Measurements from ENCODE around the gene SCLY.

SCLY gene

DNA sequence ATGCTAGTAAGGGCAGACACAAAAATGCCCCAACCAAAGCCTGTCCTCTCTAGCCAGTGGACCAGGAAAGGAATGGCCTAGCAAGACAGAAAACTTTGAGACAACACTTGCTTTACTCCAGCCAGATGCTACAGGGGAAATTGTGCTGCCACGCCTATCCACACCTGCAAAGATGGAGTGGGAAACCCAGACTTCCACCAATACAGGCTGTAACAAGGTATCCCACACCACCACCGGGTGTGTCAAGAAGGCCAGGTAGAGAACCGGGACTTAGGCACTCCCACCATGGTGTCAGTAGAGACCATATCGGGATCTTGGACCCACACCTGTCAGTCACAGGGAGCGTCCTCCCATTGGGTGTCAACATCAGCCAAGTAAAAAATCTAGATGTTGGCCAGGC is 23.1 kb downstream of the SCLY start:
- no peaks in the 10 kb centered on the region for H3K9me3 ChIP-seq (ENCODE audit: control insufficient read depth in 2 of 2, low read length in 2 of 2)
- H3K36me3 ChIP-seq (ENCODE audit: control insufficient read depth in 2 of 2, insufficient read depth in 2 of 2, low read length in 2 of 2) = peaks cover 25 to 26% of the 10 kb centered on the region in 2 donors
- no peaks in the 10 kb centered on the region for H3K27me3 ChIP-seq (ENCODE audit: control insufficient read depth in 2 of 2, insufficient read depth in 2 of 2, low read length in 2 of 2)
- H3K27ac ChIP-seq (ENCODE audit: low read depth in 2 of 2, low read length in 2 of 2) = no peak overlapping the region
- no peak overlapping the region for H3K4me3 ChIP-seq (ENCODE audit: low read length in 2 of 2)
- H3K9ac ChIP-seq (ENCODE audit: low read depth in 1 of 2, low read length in 2 of 2) = no peak overlapping the region
- no peaks in the 10 kb centered on the region for H3K4me1 ChIP-seq (ENCODE audit: control insufficient read depth in 2 of 2, insufficient read depth in 2 of 2, low read length in 2 of 2)

- Histone ChIP-seq H3K9ac (ENCODE audit: low read depth in 1 of 2, low read length in 2 of 2) (no peak overlapping the region), H3K36me3 (ENCODE audit: control insufficient read depth in 2 of 2, insufficient read depth in 2 of 2, low read length in 2 of 2) (peaks cover 25 to 26% of the 10 kb centered on the region in 2 donors), H3K9me3 (ENCODE audit: control insufficient read depth in 2 of 2, low read length in 2 of 2) (no peaks in the 10 kb centered on the region), H3K4me3 (ENCODE audit: low read length in 2 of 2) (no peak overlapping the region), H3K4me1 (ENCODE audit: control insufficient read depth in 2 of 2, insufficient read depth in 2 of 2, low read length in 2 of 2) (no peaks in the 10 kb centered on the region), H3K27ac (ENCODE audit: low read depth in 2 of 2, low read length in 2 of 2) (no peak overlapping the region), H3K27me3 (ENCODE audit: control insufficient read depth in 2 of 2, insufficient read depth in 2 of 2, low read length in 2 of 2) (no peaks in the 10 kb centered on the region)
Measured at GRCh38 chr2:238084761-238085160, 24.0 kb downstream of the SCLY start.

GRCh38 chr2:238085899-238086298 is 25.1 kb downstream of the SCLY start:
- H3K4me3 ChIP-seq (ENCODE audit: low read length in 2 of 2) = no peak overlapping the region

DNA sequence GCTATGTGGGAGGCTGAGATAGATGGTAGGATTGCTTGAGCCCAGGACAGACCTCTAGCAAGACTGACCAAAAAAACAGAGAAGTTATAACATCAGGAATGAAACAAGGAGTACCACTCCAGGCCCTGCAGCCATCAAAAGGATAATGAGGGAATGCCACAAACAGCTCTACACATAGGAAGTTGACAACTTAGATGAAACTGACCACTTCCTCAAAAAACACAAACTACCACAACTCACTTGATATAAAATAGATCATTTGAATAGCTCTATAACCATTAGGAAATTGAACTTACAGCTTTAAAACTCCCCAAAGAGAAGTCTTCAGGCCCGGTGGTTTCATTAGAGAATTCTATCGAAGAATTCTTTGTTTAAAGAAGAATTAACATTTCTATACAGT is 26.4 kb downstream of the SCLY start:
- Histone ChIP-seq H3K27me3 (ENCODE audit: control insufficient read depth in 2 of 2, insufficient read depth in 2 of 2, low read length in 2 of 2) (no peaks in the 10 kb centered on the region), H3K9me3 (ENCODE audit: control insufficient read depth in 2 of 2, low read length in 2 of 2) (no peaks in the 10 kb centered on the region), H3K27ac (ENCODE audit: low read depth in 2 of 2, low read length in 2 of 2) (no peak overlapping the region), H3K9ac (ENCODE audit: low read depth in 1 of 2, low read length in 2 of 2) (no peak overlapping the region), H3K36me3 (ENCODE audit: control insufficient read depth in 2 of 2, insufficient read depth in 2 of 2, low read length in 2 of 2) (peaks cover 14 to 16% of the 10 kb centered on the region in 2 donors), H3K4me1 (ENCODE audit: control insufficient read depth in 2 of 2, insufficient read depth in 2 of 2, low read length in 2 of 2) (no peaks in the 10 kb centered on the region), H3K4me3 (ENCODE audit: low read length in 2 of 2) (no peak overlapping the region)

More at GRCh38 chr2:238085899-238086298, 25.1 kb downstream of the SCLY start:
- H3K27ac ChIP-seq (ENCODE audit: low read depth in 2 of 2, low read length in 2 of 2) = no peak overlapping the region
- peaks cover 25 to 26% of the 10 kb centered on the region in 2 donors for H3K36me3 ChIP-seq (ENCODE audit: control insufficient read depth in 2 of 2, insufficient read depth in 2 of 2, low read length in 2 of 2)
- H3K27me3 ChIP-seq (ENCODE audit: control insufficient read depth in 2 of 2, insufficient read depth in 2 of 2, low read length in 2 of 2) = no peaks in the 10 kb centered on the region
- no peak overlapping the region for H3K9ac ChIP-seq (ENCODE audit: low read depth in 1 of 2, low read length in 2 of 2)
- no peaks in the 10 kb centered on the region for H3K9me3 ChIP-seq (ENCODE audit: control insufficient read depth in 2 of 2, low read length in 2 of 2)
- H3K4me1 ChIP-seq (ENCODE audit: control insufficient read depth in 2 of 2, insufficient read depth in 2 of 2, low read length in 2 of 2) = no peaks in the 10 kb centered on the region

DNA sequence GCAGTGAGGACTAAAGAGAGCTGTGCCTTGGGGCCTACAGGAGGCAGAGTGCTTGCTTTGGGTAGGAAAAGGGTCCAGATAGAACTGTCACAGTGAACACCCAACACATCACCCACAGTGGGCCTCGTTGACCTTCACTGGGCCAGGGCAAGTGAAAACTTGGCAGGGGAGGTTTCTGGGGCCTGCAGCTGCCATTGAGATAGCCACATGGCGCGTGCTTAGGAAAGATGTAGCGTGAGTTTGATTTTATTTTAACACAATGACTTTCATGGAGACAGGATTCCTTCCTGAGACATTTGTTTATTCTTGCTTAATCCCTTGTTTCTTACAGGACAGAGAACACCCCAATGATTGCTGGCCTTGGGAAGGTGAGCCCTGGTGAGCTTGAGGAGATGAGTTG is 30.1 kb downstream of the SCLY start:
- H3K27me3 ChIP-seq (ENCODE audit: control insufficient read depth in 2 of 2, insufficient read depth in 2 of 2, low read length in 2 of 2) = no peaks in the 10 kb centered on the region
- no peak overlapping the region for H3K27ac ChIP-seq (ENCODE audit: low read depth in 2 of 2, low read length in 2 of 2)
- no peak overlapping the region for H3K9ac ChIP-seq (ENCODE audit: low read depth in 1 of 2, low read length in 2 of 2)
- no peaks in the 10 kb centered on the region for H3K9me3 ChIP-seq (ENCODE audit: control insufficient read depth in 2 of 2, low read length in 2 of 2)
- H3K4me1 ChIP-seq (ENCODE audit: control insufficient read depth in 2 of 2, insufficient read depth in 2 of 2, low read length in 2 of 2) = no peaks in the 10 kb centered on the region
- H3K4me3 ChIP-seq (ENCODE audit: low read length in 2 of 2) = no peak overlapping the region
- H3K36me3 ChIP-seq (ENCODE audit: control insufficient read depth in 2 of 2, insufficient read depth in 2 of 2, low read length in 2 of 2) = peaks cover 0 to 2% of the 10 kb centered on the region in 2 donors

DNA sequence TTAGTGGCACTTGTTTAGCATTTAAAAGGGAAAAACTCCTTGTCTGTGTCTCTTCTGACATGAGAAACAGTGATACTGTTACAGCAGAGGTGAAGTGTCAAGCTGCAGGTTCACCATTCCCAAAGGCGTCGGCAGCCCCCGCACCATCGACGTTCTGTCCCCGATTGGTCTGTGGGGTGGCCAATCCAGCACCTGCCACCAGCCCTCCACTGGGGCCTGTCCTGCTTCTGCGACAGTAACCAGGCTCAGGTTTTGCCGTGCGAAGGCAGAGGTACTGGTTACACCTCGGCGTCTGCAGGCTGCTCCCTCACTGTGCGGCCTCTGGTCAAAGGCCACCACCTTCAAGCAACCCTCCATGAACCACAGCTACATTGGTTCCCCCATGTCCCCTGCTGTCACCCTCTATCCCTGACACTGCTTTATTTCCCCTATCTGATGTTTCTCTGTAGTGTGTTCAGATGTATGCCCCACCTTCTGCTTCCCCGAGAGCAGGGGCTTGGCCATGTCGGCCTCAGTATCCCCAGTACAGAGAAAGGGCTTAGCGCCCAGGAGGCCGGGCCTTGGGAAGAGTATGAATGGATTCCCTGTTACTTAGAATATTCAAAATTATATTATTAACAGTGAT is 30.7 kb downstream of the SCLY start:
- H3K4me3 ChIP-seq (ENCODE audit: low read length in 2 of 2) = no peak overlapping the region
- no peak overlapping the region for H3K9ac ChIP-seq (ENCODE audit: low read depth in 1 of 2, low read length in 2 of 2)
- H3K36me3 ChIP-seq (ENCODE audit: control insufficient read depth in 2 of 2, insufficient read depth in 2 of 2, low read length in 2 of 2) = peaks cover 0 to 2% of the 10 kb centered on the region in 2 donors
- H3K9me3 ChIP-seq (ENCODE audit: control insufficient read depth in 2 of 2, low read length in 2 of 2) = no peaks in the 10 kb centered on the region
- no peak overlapping the region for H3K27ac ChIP-seq (ENCODE audit: low read depth in 2 of 2, low read length in 2 of 2)
- H3K27me3 ChIP-seq (ENCODE audit: control insufficient read depth in 2 of 2, insufficient read depth in 2 of 2, low read length in 2 of 2) = no peaks in the 10 kb centered on the region
- H3K4me1 ChIP-seq (ENCODE audit: control insufficient read depth in 2 of 2, insufficient read depth in 2 of 2, low read length in 2 of 2) = no peaks in the 10 kb centered on the region

DNA sequence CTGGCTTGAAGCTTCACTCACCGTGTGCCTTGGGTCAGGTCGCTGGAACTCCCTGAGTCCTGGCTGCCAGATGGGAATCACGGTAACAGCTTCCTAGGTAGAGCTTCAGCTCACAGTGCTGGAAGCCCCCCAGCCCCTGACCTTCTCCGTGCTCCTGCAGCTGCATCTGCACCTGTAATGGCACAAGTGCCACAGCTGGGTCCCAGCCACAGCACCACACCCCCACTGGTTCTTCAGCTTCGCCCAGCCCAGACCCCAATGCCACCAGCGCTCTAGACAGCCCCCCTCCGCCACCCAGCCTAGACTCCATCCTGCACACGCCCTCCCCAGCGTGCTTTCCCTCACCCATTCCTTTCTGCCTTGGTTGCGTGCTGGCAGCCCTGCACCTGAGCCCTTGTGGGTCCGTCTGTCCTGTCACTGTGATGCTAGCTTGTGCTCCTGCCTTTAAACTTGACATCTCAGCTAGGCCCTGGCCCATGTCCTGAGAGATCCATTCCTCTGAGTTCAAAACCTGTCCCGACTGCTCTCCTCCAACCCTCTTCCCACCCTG is 31.8 kb downstream of the SCLY start:
- Histone ChIP-seq H3K4me1 (ENCODE audit: control insufficient read depth in 2 of 2, insufficient read depth in 2 of 2, low read length in 2 of 2) (no peaks in the 10 kb centered on the region), H3K27ac (ENCODE audit: low read depth in 2 of 2, low read length in 2 of 2) (no peak overlapping the region), H3K27me3 (ENCODE audit: control insufficient read depth in 2 of 2, insufficient read depth in 2 of 2, low read length in 2 of 2) (no peaks in the 10 kb centered on the region), H3K9me3 (ENCODE audit: control insufficient read depth in 2 of 2, low read length in 2 of 2) (no peaks in the 10 kb centered on the region), H3K36me3 (ENCODE audit: control insufficient read depth in 2 of 2, insufficient read depth in 2 of 2, low read length in 2 of 2) (peaks cover 0 to 2% of the 10 kb centered on the region in 2 donors), H3K9ac (ENCODE audit: low read depth in 1 of 2, low read length in 2 of 2) (no peak overlapping the region), H3K4me3 (ENCODE audit: low read length in 2 of 2) (no peak overlapping the region)

DNA sequence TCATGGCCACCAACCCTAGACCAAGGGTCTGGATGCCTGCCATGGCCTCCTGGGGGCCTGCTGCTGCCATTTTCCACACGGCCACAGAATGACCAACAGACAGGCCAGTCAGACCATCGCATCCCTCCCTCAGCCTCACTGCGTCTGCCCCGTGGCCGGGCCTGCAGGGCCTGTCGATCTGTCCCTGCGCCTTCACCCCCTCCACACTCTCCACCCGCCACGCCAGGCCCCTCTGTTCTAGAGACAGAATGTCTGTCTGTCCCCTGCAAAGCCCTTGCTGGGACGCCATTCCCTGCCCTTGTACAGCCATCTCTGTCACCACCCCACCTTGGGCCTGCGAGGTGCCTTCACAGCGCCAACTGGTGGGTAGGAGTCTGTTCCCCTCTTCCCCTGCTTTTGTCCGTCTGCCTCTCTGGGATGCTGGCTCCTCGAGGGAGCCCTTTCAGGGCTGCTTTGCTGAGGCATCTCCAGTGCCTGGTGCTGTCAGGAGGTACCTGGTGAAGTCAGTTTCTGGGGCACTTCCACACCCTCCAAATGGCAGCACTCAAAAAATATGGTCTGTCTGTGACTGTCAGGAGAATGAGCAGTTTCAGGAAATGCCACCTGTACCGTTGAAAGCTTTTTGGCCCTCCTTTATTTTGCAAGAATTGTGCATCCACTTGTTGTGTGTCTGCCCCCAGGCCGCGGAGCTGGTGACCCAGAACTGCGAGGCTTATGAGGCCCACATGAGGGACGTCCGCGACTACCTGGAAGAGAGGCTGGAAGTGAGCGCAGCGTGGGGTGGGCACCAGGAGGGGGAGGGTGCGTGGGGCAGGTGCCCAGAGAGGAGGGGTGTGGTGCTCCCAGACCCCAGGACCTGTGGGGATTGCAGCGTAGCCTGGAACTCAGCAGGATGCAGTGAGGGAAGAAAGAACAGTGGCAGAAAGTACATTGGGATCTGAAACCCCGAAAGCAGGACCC is 32.7 kb downstream of the SCLY start:
- no peaks in the 10 kb centered on the region for H3K27me3 ChIP-seq (ENCODE audit: control insufficient read depth in 2 of 2, insufficient read depth in 2 of 2, low read length in 2 of 2)
- no peaks in the 10 kb centered on the region for H3K4me1 ChIP-seq (ENCODE audit: control insufficient read depth in 2 of 2, insufficient read depth in 2 of 2, low read length in 2 of 2)
- no peak overlapping the region for H3K9ac ChIP-seq (ENCODE audit: low read depth in 1 of 2, low read length in 2 of 2)
- H3K4me3 ChIP-seq (ENCODE audit: low read length in 2 of 2) = no peak overlapping the region
- peaks cover 0 to 2% of the 10 kb centered on the region in 2 donors for H3K36me3 ChIP-seq (ENCODE audit: control insufficient read depth in 2 of 2, insufficient read depth in 2 of 2, low read length in 2 of 2)
- H3K27ac ChIP-seq (ENCODE audit: low read depth in 2 of 2, low read length in 2 of 2) = no peak overlapping the region
- H3K9me3 ChIP-seq (ENCODE audit: control insufficient read depth in 2 of 2, low read length in 2 of 2) = no peaks in the 10 kb centered on the region

GRCh38 chr2:238094438-238095022 is 33.7 kb downstream of the SCLY start:
- no peak overlapping the region for H3K27ac ChIP-seq (ENCODE audit: low read depth in 2 of 2, low read length in 2 of 2)
- H3K36me3 ChIP-seq (ENCODE audit: control insufficient read depth in 2 of 2, insufficient read depth in 2 of 2, low read length in 2 of 2) = peaks cover 0 to 2% of the 10 kb centered on the region in 2 donors
- H3K4me1 ChIP-seq (ENCODE audit: control insufficient read depth in 2 of 2, insufficient read depth in 2 of 2, low read length in 2 of 2) = peaks cover 7 to 8% of the 10 kb centered on the region in 2 donors
- no peak overlapping the region for H3K4me3 ChIP-seq (ENCODE audit: low read length in 2 of 2)
- no peaks in the 10 kb centered on the region for H3K27me3 ChIP-seq (ENCODE audit: control insufficient read depth in 2 of 2, insufficient read depth in 2 of 2, low read length in 2 of 2)
- no peak overlapping the region for H3K9ac ChIP-seq (ENCODE audit: low read depth in 1 of 2, low read length in 2 of 2)
- no peaks in the 10 kb centered on the region for H3K9me3 ChIP-seq (ENCODE audit: control insufficient read depth in 2 of 2, low read length in 2 of 2)

DNA sequence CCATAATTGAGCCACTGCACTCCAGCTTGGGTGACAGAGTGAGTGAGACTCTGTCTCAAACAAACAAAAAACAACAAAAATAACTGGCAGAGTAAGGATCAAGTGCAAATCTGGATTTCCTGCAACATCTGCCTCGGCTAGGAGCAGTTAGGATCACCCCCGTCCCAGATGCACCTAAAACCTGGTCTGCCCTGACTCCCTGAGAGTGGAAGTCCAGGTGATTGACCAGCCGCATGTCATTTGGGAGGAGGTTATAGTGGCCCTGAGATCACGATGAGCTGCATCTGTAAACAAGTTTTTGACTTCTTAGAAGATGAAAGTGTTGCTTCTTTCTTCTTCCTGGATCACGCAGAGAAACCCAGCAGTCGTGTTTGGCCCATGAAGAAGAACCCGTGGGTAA is 34.3 kb downstream of the SCLY start:
- Histone ChIP-seq H3K4me3 (ENCODE audit: low read length in 2 of 2) (no peak overlapping the region), H3K9me3 (ENCODE audit: control insufficient read depth in 2 of 2, low read length in 2 of 2) (no peaks in the 10 kb centered on the region), H3K27ac (ENCODE audit: low read depth in 2 of 2, low read length in 2 of 2) (no peak overlapping the region), H3K9ac (ENCODE audit: low read depth in 1 of 2, low read length in 2 of 2) (no peak overlapping the region), H3K27me3 (ENCODE audit: control insufficient read depth in 2 of 2, insufficient read depth in 2 of 2, low read length in 2 of 2) (no peaks in the 10 kb centered on the region), H3K36me3 (ENCODE audit: control insufficient read depth in 2 of 2, insufficient read depth in 2 of 2, low read length in 2 of 2) (peaks cover 0 to 2% of the 10 kb centered on the region in 2 donors), H3K4me1 (ENCODE audit: control insufficient read depth in 2 of 2, insufficient read depth in 2 of 2, low read length in 2 of 2) (peaks cover 7 to 8% of the 10 kb centered on the region in 2 donors)
